ENCODE data around the gene ADGRG2. TPM values are rescaled to one million over a fixed set of nuclear protein-coding genes. Genes with fewer than 3 reads are reported as not detected.
A peak's percentile ranks its signal among the peaks of the same experiment; 100 is the strongest.

The ADGRG2 gene
- total and polyA plus RNA-seq, 2 of the 13 experiments (the other 11 are each of a cell fraction or from before 2014, with no cell fraction given): not detected

GRCh38 chrX:18984381-18985185 lies 137.7 kb downstream of the ADGRG2 start (continued):
- peak; percentile 29; the same call in 1 of the 2 replicates for TF ChIP-seq IKZF5 (CRISPR knock-in tag; IDR thresholded peaks at IDR 0.05)
- TF ChIP-seq, protein P1, sequence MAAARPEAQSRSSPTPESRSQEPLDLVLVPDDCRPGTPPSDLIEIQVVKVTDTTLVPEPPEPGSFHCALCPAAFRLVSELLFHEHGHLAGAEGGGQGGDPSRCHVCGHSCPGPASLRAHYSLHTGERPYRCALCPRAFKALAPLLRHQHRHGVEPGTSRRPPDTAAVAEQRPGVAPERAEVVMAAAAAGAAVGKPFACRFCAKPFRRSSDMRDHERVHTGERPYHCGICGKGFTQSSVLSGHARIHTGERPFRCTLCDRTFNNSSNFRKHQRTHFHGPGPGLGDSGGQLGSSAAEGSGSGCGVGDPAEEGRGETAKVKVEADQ (CRISPR knock-in tag; IDR thresholded peaks at IDR 0.05; ENCODE audit: borderline replicate concordance): no peak
- TF ChIP-seq, protein P2, sequence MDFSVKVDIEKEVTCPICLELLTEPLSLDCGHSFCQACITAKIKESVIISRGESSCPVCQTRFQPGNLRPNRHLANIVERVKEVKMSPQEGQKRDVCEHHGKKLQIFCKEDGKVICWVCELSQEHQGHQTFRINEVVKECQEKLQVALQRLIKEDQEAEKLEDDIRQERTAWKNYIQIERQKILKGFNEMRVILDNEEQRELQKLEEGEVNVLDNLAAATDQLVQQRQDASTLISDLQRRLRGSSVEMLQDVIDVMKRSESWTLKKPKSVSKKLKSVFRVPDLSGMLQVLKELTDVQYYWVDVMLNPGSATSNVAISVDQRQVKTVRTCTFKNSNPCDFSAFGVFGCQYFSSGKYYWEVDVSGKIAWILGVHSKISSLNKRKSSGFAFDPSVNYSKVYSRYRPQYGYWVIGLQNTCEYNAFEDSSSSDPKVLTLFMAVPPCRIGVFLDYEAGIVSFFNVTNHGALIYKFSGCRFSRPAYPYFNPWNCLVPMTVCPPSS (IDR thresholded peaks at IDR 0.05): no peak
- no peak for TF ChIP-seq ZNF580 (CRISPR knock-in tag; IDR thresholded peaks at IDR 0.05; ENCODE audit: borderline replicate concordance, low read depth)
- TF ChIP-seq MAZ (IDR thresholded peaks at IDR 0.05; ENCODE audit: borderline replicate concordance, low read depth, low read length): peak; percentile 3; the same call in 1 of the 2 replicates
- peak; percentile 56; the same call in 1 of the 2 replicates for TF ChIP-seq MAZ (CRISPR knock-in tag; IDR thresholded peaks at IDR 0.05; ENCODE audit: low read depth)
- no peak for TF ChIP-seq SIN3A (IDR thresholded peaks at IDR 0.05; ENCODE audit: borderline replicate concordance, low read depth, low read length)
- TF ChIP-seq JARID2 (CRISPR knock-in tag; IDR thresholded peaks at IDR 0.05; ENCODE audit: insufficient replicate concordance): no peak
- peak; percentile 87 for TF ChIP-seq SP5 (CRISPR knock-in tag; IDR thresholded peaks at IDR 0.05; ENCODE audit: borderline replicate concordance, low read depth)
- no peak for TF ChIP-seq ZNF761 (CRISPR knock-in tag; conservative IDR thresholded peaks at IDR 0.05)
- TF ChIP-seq ZNF550 (CRISPR knock-in tag; IDR thresholded peaks at IDR 0.05; ENCODE audit: borderline replicate concordance): no peak
- TF ChIP-seq ZNF263 (CRISPR knock-in tag; IDR thresholded peaks at IDR 0.05): no peak
- TF ChIP-seq KLF12 (CRISPR knock-in tag; IDR thresholded peaks at IDR 0.05; ENCODE audit: borderline replicate concordance): no peak
- TF ChIP-seq POLR2G (IDR thresholded peaks at IDR 0.05; ENCODE audit: low read depth, low read length): peak; percentile 57
- no peak for TF ChIP-seq ZMYM3 (CRISPR knock-in tag; IDR thresholded peaks at IDR 0.05)
- no peak for TF ChIP-seq ZNF615 (CRISPR knock-in tag; IDR thresholded peaks at IDR 0.05; ENCODE audit: borderline replicate concordance)
- no peak for TF ChIP-seq NR1H2 (CRISPR knock-in tag; IDR thresholded peaks at IDR 0.05; ENCODE audit: borderline replicate concordance, low read depth)
- TF ChIP-seq ZSCAN20 (CRISPR knock-in tag; IDR thresholded peaks at IDR 0.05; ENCODE audit: borderline replicate concordance): no peak
- TF ChIP-seq ZNF770 (CRISPR knock-in tag; IDR thresholded peaks at IDR 0.05): 0 out of 2 replicates have a peak, but pooled peaks have one; percentile 31
- TF ChIP-seq, protein P3, sequence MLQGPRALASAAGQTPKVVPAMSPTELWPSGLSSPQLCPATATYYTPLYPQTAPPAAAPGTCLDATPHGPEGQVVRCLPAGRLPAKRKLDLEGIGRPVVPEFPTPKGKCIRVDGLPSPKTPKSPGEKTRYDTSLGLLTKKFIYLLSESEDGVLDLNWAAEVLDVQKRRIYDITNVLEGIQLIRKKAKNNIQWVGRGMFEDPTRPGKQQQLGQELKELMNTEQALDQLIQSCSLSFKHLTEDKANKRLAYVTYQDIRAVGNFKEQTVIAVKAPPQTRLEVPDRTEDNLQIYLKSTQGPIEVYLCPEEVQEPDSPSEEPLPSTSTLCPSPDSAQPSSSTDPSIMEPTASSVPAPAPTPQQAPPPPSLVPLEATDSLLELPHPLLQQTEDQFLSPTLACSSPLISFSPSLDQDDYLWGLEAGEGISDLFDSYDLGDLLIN (CRISPR knock-in tag; IDR thresholded peaks at IDR 0.05; ENCODE audit: borderline replicate concordance): no peak
- no peak for TF ChIP-seq NCOA5 (CRISPR knock-in tag; IDR thresholded peaks at IDR 0.05)
- TF ChIP-seq RBAK (CRISPR knock-in tag; IDR thresholded peaks at IDR 0.05): no peak

Measured in HepG2 (cell line).